Esophagus squamous epithelium (tissue), 5 donors: ENCODE data around the gene CANX. TPM values are rescaled to one million over a fixed set of nuclear protein-coding genes. Genes with fewer than 3 reads are reported as not detected.

Experiments used
- DNase-seq: peaks from one replicate; lab custom pipeline; 2025; lab: John Stamatoyannopoulos, UW
- H3K27ac ChIP-seq, 4 donors: fragments of 200-600 bp; sonication (generic); one replicate each; pipeline ENCODE4 v1.5.1; 2016 to 2019; ENCODE audit warnings: mild to moderate bottlenecking in 1 of 4
- H3K27me3 ChIP-seq, 4 donors: fragments of 200-600 bp; sonication (generic); 1 replicate in 3 of 4; 2 replicates in 1 of 4; pipeline versions ENCODE4 v1.5.1 to v1.6.0; 2017 to 2021; ENCODE audit warnings: antibody characterized with exemption in 1 of 4
- H3K36me3 ChIP-seq, 3 donors: fragments of 200-600 bp; sonication (generic); one replicate each; pipeline ENCODE4 v1.5.1; 2016 to 2019
- H3K4me1 ChIP-seq, 3 donors: fragments of 200-600 bp; sonication (generic); one replicate each; pipeline ENCODE4 v1.5.1; 2017 to 2019
- H3K4me3 ChIP-seq, 4 donors: fragments of 200-600 bp; sonication (generic); 1 replicate in 3 of 4; 2 replicates in 1 of 4; pipeline ENCODE4 v1.5.1; 2016 to 2019; ENCODE audit warnings: mild to moderate bottlenecking in 2 of 4, moderate library complexity in 1 of 4
- H3K9me3 ChIP-seq, 3 donors: fragments of 200-600 bp; sonication (generic); one replicate each; pipeline ENCODE4 v1.5.1; 2016 to 2019
- CTCF ChIP-seq, 6 experiments: fragments of 450-650 bp in 4 of 6; fragments of 200-600 bp in 2 of 6; sonication (generic) in 2 of 6; IDR thresholded peaks; one replicate each; pipeline ENCODE4 v1.5.1; 2016 to 2019; ENCODE audit warnings: antibody characterized with exemption in 6 of 6, mild to moderate bottlenecking in 4 of 6, moderate library complexity in 4 of 6
- POLR2A ChIP-seq, 4 donors: fragments of 450-650 bp; IDR thresholded peaks; one replicate each; pipeline ENCODE4 v1.6.1; 2017; ENCODE audit warnings: antibody characterized with exemption in 4 of 4, mild to moderate bottlenecking in 4 of 4, moderate library complexity in 3 of 4
- WGBS, 2 donors: methylation state at CpG; one replicate each; pipeline ENCODE4 v1.1.5; 2018; 5-methylcytosine and 5-hydroxymethylcytosine counted together
- intact Hi-C: fragments of 100-400 bp; cut with DNase I; formaldehyde crosslinking; loops from one replicate; pipeline ENCODE4 v1.15.0; 2022
- total RNA-seq, 4 donors: library from RNA; depleted of rRNA; stranded (reverse); fragments of >200 nt; gene quantifications; one replicate each; pipeline ENCODE4 v1.1.0, GENCODE V29; 2016
- donor health status: DM: yes; HTN: yes; CAD: no.

CANX gene
- total RNA-seq, 4 donors from 2014 or later = 200 to 321 (median 252) TPM

GRCh38 chr5:179758955-179759354 lies 60.2 kb downstream of the CANX start:
- peaks cover 23 to 57% (median 29%) of the 10 kb centered on the region in 3 donors for H3K4me1 ChIP-seq
- DNase-seq = no peak
- no peak overlapping the region for H3K4me3 ChIP-seq
- no peak overlapping the region for H3K27ac ChIP-seq
- intact Hi-C loops = no loop called here
- 68 to 80% methylated on average over 5 to 8 of the region's 8 CpGs for WGBS, 2 donors
- H3K9me3 ChIP-seq = no peaks in the 10 kb centered on the region
- no peaks in the 10 kb centered on the region for H3K36me3 ChIP-seq
- no peaks in the 10 kb centered on the region for H3K27me3 ChIP-seq
- TF ChIP-seq CTCF (IDR thresholded peaks at IDR 0.05) (no peak), POLR2A (IDR thresholded peaks at IDR 0.05) (no peak)

- Histone ChIP-seq H3K36me3 (no peaks in the 10 kb centered on the region), H3K27me3 (no peaks in the 10 kb centered on the region), H3K27ac (no peak overlapping the region), H3K4me1 (peaks cover 25 to 57% (median 30%) of the 10 kb centered on the region in 3 donors), H3K4me3 (no peak overlapping the region), H3K9me3 (no peaks in the 10 kb centered on the region)
- intact Hi-C loops = no loop called here
- no peak for TF ChIP-seq POLR2A (IDR thresholded peaks at IDR 0.05)
- TF ChIP-seq CTCF (IDR thresholded peaks at IDR 0.05) = no peak
- 76 to 77% methylated on average over 9 of the region's 9 CpGs for WGBS, 2 donors
- no peak for DNase-seq
Observed at GRCh38 chr5:179759581-179760551, 61.1 kb downstream of the CANX start.

- H3K36me3 ChIP-seq = peaks cover 11 to 20% (median 11%) of the 10 kb centered on the region in 3 donors
- no peak overlapping the region for H3K4me3 ChIP-seq
- TF ChIP-seq CTCF (IDR thresholded peaks at IDR 0.05) = no peak
- H3K27me3 ChIP-seq = no peaks in the 10 kb centered on the region
- peak overlapping the region; percentile 19 to 59 (median 40) for H3K27ac ChIP-seq
- no peaks in the 10 kb centered on the region for H3K9me3 ChIP-seq
- no peak for DNase-seq
- 33 to 36% methylated on average over 6 to 9 of the region's 10 CpGs for WGBS, 2 donors
- peaks cover 38 to 74% (median 48%) of the 10 kb centered on the region in 3 donors for H3K4me1 ChIP-seq
- intact Hi-C loops = no loop called here
Observed at GRCh38 chr5:179762079-179762780, 63.5 kb downstream of the CANX start.

GRCh38 chr5:179762781-179763176 lies 64.0 kb downstream of the CANX start:
- no peaks in the 10 kb centered on the region for H3K27me3 ChIP-seq
- intact Hi-C loops = no loop called here
- no peak for DNase-seq
- H3K27ac ChIP-seq = peak overlapping the region in 3 of 4 donors; percentile 38 to 59 (median 42)
- no peak for TF ChIP-seq CTCF (IDR thresholded peaks at IDR 0.05)
- no peak for TF ChIP-seq POLR2A (IDR thresholded peaks at IDR 0.05)
- no peak overlapping the region for H3K4me3 ChIP-seq
- 2 to 12% methylated on average over 3 of the region's 3 CpGs for WGBS, 2 donors
- H3K9me3 ChIP-seq = no peaks in the 10 kb centered on the region
- peaks cover 11 to 26% (median 11%) of the 10 kb centered on the region in 3 donors for H3K36me3 ChIP-seq
- H3K4me1 ChIP-seq = peaks cover 38 to 78% (median 48%) of the 10 kb centered on the region in 3 donors
